GM23338 (cell line): Measurements from ENCODE around the gene MRPS10. TPM values are rescaled to one million over a fixed set of nuclear protein-coding genes. Genes with fewer than 3 reads are reported as not detected.

ENCODE experiments used
- ATAC-seq: fragments of 200-7000 bp; cut with Tn5 transposase; 3 replicates; pipeline ENCODE4 v1.9.1; 2020
- DNase-seq: peaks from one replicate; pipeline ENCODE4 v3.0.0-alpha.2; 2015; ENCODE audit warnings: low spot score
- H2AFZ ChIP-seq: fragments of 200-600 bp; sonication (generic); 2 replicates; pipeline ENCODE4 v1.8.0; 2016; ENCODE audit warnings: antibody characterized with exemption, mild to moderate bottlenecking, moderate library complexity
- H3F3A ChIP-seq: fragments of 200-600 bp; sonication (generic); replicated peaks from 2 replicates; pipeline ENCODE4 v1.8.0; 2017; ENCODE audit warnings: antibody characterized with exemption, mixed run types, low read depth
- H3K27ac ChIP-seq: fragments of 200-600 bp; sonication (generic); 2 replicates; pipeline ENCODE4 v1.6.1; 2016; ENCODE audit warnings: low read depth
- H3K27me3 ChIP-seq: fragments of 200-600 bp; sonication (generic); 2 replicates; pipeline ENCODE4 v1.8.0; 2016; ENCODE audit warnings: mild to moderate bottlenecking, mixed run types, moderate library complexity; ENCODE audit not compliant: insufficient read depth
- H3K36me3 ChIP-seq: fragments of 200-600 bp; sonication (generic); 2 replicates; pipeline ENCODE4 v1.8.0; 2016; ENCODE audit warnings: mild to moderate bottlenecking; ENCODE audit not compliant: insufficient read depth
- H3K4me1 ChIP-seq: fragments of 200-600 bp; sonication (generic); 2 replicates; pipeline ENCODE4 v1.8.0; 2016; ENCODE audit warnings: mild to moderate bottlenecking, moderate library complexity; ENCODE audit not compliant: insufficient read depth
- H3K4me2 ChIP-seq: fragments of 200-600 bp; sonication (generic); 2 replicates; pipeline ENCODE4 v1.7.1; 2017; ENCODE audit warnings: mixed run types
- H3K4me3 ChIP-seq: fragments of 200-600 bp; sonication (generic); 2 replicates; pipeline ENCODE4 v1.6.1; 2016; ENCODE audit warnings: mixed run types
- H3K79me2 ChIP-seq: fragments of 200-600 bp; sonication (generic); replicated peaks from 2 replicates; pipeline ENCODE4 v1.8.0; 2017; ENCODE audit warnings: mild to moderate bottlenecking; ENCODE audit not compliant: insufficient read depth
- H3K9me2 ChIP-seq: fragments of 200-600 bp; sonication (generic); 2 replicates; pipeline ENCODE4 v1.8.0; 2017; ENCODE audit not compliant: insufficient read depth
- H4K20me1 ChIP-seq: fragments of 200-600 bp; sonication (generic); replicated peaks from 2 replicates; pipeline ENCODE4 v1.8.0; 2017; ENCODE audit warnings: mild to moderate bottlenecking; ENCODE audit not compliant: insufficient read depth
- H3K27ac Mint-ChIP-seq: 2 replicates; pipeline ENCODE4 v1.8.0; 2020; ENCODE audit warnings: inconsistent platforms, mild to moderate bottlenecking, moderate library complexity, mixed read lengths
- H3K27me3 Mint-ChIP-seq: 3 replicates; pipeline ENCODE4 v1.8.0; 2022; ENCODE audit warnings: low read depth, mild to moderate bottlenecking, moderate library complexity, mixed read lengths, inconsistent platforms; ENCODE audit not compliant: insufficient read depth, poor library complexity
- H3K36me3 Mint-ChIP-seq: 3 replicates; pipeline ENCODE4 v1.8.0; 2021; ENCODE audit warnings: low read depth, mild to moderate bottlenecking, inconsistent platforms, moderate library complexity, mixed read lengths
- H3K4me1 Mint-ChIP-seq: 3 replicates; pipeline ENCODE4 v1.8.0; 2020; ENCODE audit warnings: mild to moderate bottlenecking, inconsistent platforms, mixed read lengths
- H3K4me3 Mint-ChIP-seq: 3 replicates; pipeline ENCODE4 v1.8.0; 2021; ENCODE audit warnings: moderate library complexity, mild to moderate bottlenecking, inconsistent platforms, mixed read lengths
- H3K9me3 Mint-ChIP-seq: 3 replicates; pipeline ENCODE4 v1.8.0; 2020; ENCODE audit warnings: moderate library complexity, mild to moderate bottlenecking, inconsistent platforms, mixed read lengths
- CREB1 ChIP-seq: fragments of 250-450 bp; sonication (Bioruptor Pico); IDR thresholded peaks from 2 replicates; pipeline ENCODE4 v1.5.0; 2020; ENCODE audit warnings: low read depth, mild to moderate bottlenecking, moderate library complexity
- ETS1 ChIP-seq: IDR thresholded peaks from 2 replicates; pipeline ENCODE4 v1.6.1; 2016; ENCODE audit warnings: antibody characterized with exemption
- EZH2phosphoT487 ChIP-seq: fragments of 200-600 bp; sonication (generic); IDR thresholded peaks from one replicate; pipeline ENCODE4 v1.8.1; 2018; ENCODE audit warnings: antibody characterized with exemption; ENCODE audit not compliant: unreplicated experiment
- JUNB ChIP-seq: IDR thresholded peaks from one replicate; pipeline ENCODE4 v1.6.1; 2016; ENCODE audit warnings: antibody characterized with exemption; ENCODE audit not compliant: unreplicated experiment
- NANOG ChIP-seq: IDR thresholded peaks from 2 replicates; pipeline ENCODE4 v1.6.1; 2016; ENCODE audit warnings: antibody characterized with exemption, borderline replicate concordance
- POLR2AphosphoS5 ChIP-seq: IDR thresholded peaks from 2 replicates; pipeline ENCODE4 v1.6.1; 2016; ENCODE audit warnings: antibody characterized with exemption, low read depth
- REST ChIP-seq: IDR thresholded peaks from one replicate; pipeline ENCODE4 v1.6.1; 2018; ENCODE audit warnings: antibody characterized with exemption; ENCODE audit not compliant: unreplicated experiment
- STAT1 ChIP-seq: IDR thresholded peaks from one replicate; pipeline ENCODE4 v1.6.1; 2016; ENCODE audit warnings: antibody characterized with exemption; ENCODE audit not compliant: unreplicated experiment
- ZNF114 ChIP-seq: fragments of 250-450 bp; sonication (Bioruptor Pico); IDR thresholded peaks from 2 replicates; pipeline ENCODE4 v1.5.0; 2020; ENCODE audit warnings: mild to moderate bottlenecking, moderate library complexity
- ZNF331 ChIP-seq: fragments of 250-450 bp; sonication (Bioruptor Pico); IDR thresholded peaks from 2 replicates; pipeline ENCODE4 v1.5.0; 2020; ENCODE audit warnings: low read depth, mild to moderate bottlenecking, moderate library complexity
- polyA plus RNA-seq: library from polyadenylated mRNA; unstranded; fragments of >200 nt; fragmentation: Nextera tagmentation; extraction: Ambion mirVana; gene quantifications from 2 replicates; pipeline ENCODE4 v1.2.1, GENCODE V29; 2016
- total RNA-seq: library from RNA; depleted of rRNA; stranded (reverse); fragments of >200 nt; shearing (Covaris generic); gene quantifications from 2 replicates; pipeline ENCODE4 v1.2.3, GENCODE V29; 2014
- TF ChIP-seq, protein P1 (sequence below), 2 experiments: fragments of 200-600 bp in 1 of 2; sonication (generic) in 1 of 2; conservative IDR thresholded peaks; 2 replicates each; pipeline versions ENCODE4 v1.5.1 to v1.6.1; 2016 to 2017; ENCODE audit warnings: antibody characterized with exemption in 2 of 2, low read depth in 2 of 2, mild to moderate bottlenecking in 2 of 2, moderate library complexity in 1 of 2

MRPS10 gene
- total and polyA plus RNA-seq, 2 experiments from 2014 or later, result 36.2 to 42.7 TPM

GRCh38 chr6:42226161-42226611 lies 8.5 kb upstream of the MRPS10 start:
- Histone ChIP-seq H3K36me3 (0 out of 2 replicates have a peak, but pooled peaks cover 2% of the 10 kb centered on the region), H3K4me2 (no peak overlapping the region), H4K20me1 (no peaks in the 10 kb centered on the region), H2AFZ (no peak overlapping the region), H3K9me2 (no peaks in the 10 kb centered on the region), H3K79me2 (no peaks in the 10 kb centered on the region), H3K4me3 (no peak overlapping the region), H3K27ac (peak overlapping the region; percentile 57; the same call in 1 of the 2 replicates), H3F3A (peaks cover 10% of the 10 kb centered on the region; the same call in 1 of the 2 replicates), H3K27me3 (no peaks in the 10 kb centered on the region), H3K4me1 (no peaks in the 10 kb centered on the region)
- Mint-ChIP-seq H3K36me3 (peaks cover 27% of the 10 kb centered on the region), H3K27me3 (no peaks in the 10 kb centered on the region), H3K4me1 (peaks cover 9% of the 10 kb centered on the region; the same call in 2 of the 3 replicates), H3K4me3 (no peak overlapping the region), H3K27ac (peak overlapping the region; percentile 55; the same call in 1 of the 2 replicates), H3K9me3 (no peaks in the 10 kb centered on the region)
- no peak for DNase-seq
- no peak for ATAC-seq
- TF ChIP-seq, protein P1, sequence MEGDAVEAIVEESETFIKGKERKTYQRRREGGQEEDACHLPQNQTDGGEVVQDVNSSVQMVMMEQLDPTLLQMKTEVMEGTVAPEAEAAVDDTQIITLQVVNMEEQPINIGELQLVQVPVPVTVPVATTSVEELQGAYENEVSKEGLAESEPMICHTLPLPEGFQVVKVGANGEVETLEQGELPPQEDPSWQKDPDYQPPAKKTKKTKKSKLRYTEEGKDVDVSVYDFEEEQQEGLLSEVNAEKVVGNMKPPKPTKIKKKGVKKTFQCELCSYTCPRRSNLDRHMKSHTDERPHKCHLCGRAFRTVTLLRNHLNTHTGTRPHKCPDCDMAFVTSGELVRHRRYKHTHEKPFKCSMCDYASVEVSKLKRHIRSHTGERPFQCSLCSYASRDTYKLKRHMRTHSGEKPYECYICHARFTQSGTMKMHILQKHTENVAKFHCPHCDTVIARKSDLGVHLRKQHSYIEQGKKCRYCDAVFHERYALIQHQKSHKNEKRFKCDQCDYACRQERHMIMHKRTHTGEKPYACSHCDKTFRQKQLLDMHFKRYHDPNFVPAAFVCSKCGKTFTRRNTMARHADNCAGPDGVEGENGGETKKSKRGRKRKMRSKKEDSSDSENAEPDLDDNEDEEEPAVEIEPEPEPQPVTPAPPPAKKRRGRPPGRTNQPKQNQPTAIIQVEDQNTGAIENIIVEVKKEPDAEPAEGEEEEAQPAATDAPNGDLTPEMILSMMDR (conservative IDR thresholded peaks at IDR 0.05; ENCODE audit: low read depth in 2 of 2), result no peak
- TF ChIP-seq CREB1 (no peak), ETS1 (no peak), STAT1 (no peak), JUNB (no peak)

DNA sequence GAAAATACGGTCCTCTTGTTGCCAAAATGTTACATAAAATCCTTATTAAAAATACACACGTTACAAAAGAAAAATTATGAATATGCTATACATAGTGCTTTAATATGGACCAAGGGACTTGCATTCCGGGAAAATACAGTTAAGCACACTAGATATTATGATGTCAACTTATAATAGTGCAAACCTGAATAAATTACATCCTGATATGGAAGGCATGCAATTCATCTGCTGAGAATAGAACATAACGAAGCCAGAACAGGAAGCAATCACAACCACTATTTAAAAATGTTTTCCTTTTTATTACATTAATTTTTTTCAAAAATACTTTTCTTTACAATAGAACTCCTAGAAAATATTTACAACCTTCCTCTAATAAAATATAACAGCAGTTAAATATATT lies 7.8 kb upstream of the MRPS10 start:
- Mint-ChIP-seq H3K4me1 (peaks cover 9% of the 10 kb centered on the region; the same call in 2 of the 3 replicates), H3K27ac (no peak overlapping the region), H3K36me3 (peaks cover 26% of the 10 kb centered on the region), H3K27me3 (no peaks in the 10 kb centered on the region), H3K4me3 (no peak overlapping the region), H3K9me3 (no peaks in the 10 kb centered on the region)
- ATAC-seq (no peak), DNase-seq (no peak)
- Histone ChIP-seq H3F3A (peaks cover 10% of the 10 kb centered on the region; the same call in 1 of the 2 replicates), H2AFZ (no peak overlapping the region), H3K27ac (no peak overlapping the region), H3K27me3 (no peaks in the 10 kb centered on the region), H3K4me1 (no peaks in the 10 kb centered on the region), H3K36me3 (no peaks in the 10 kb centered on the region), H3K9me2 (no peaks in the 10 kb centered on the region), H3K79me2 (no peaks in the 10 kb centered on the region), H3K4me3 (no peak overlapping the region), H4K20me1 (no peaks in the 10 kb centered on the region), H3K4me2 (no peak overlapping the region)
- TF ChIP-seq REST (no peak), ZNF114 (CRISPR knock-in tag) (no peak), CREB1 (no peak), NANOG (no peak), ZNF331 (CRISPR knock-in tag) (no peak), JUNB (no peak), POLR2AphosphoS5 (no peak), STAT1 (no peak), EZH2phosphoT487 (no peak), ETS1 (no peak)
